CD4-positive, alpha-beta T cell treated with Interleukin-15 for 4 hours (primary cell): Measurements from ENCODE around the gene ST6GALNAC4.

Source experiments
- DNase-seq: peaks from one replicate; pipeline ENCODE4 v3.0.0-alpha.2; 2020; ENCODE audit warnings: low spot score

ST6GALNAC4 gene

GRCh38 chr9:127916720-127917581, at the start of gene ST6GALNAC4:
ST6GALNAC4 (minus strand) TSS chr9:127917041; CDS start chr9:127916419, 622 bp downstream.
- DNase-seq = peak; percentile 93

GRCh38 chr9:127965953-127966352, 49.1 kb upstream of the ST6GALNAC4 start:
- DNase-seq = no peak

DNA sequence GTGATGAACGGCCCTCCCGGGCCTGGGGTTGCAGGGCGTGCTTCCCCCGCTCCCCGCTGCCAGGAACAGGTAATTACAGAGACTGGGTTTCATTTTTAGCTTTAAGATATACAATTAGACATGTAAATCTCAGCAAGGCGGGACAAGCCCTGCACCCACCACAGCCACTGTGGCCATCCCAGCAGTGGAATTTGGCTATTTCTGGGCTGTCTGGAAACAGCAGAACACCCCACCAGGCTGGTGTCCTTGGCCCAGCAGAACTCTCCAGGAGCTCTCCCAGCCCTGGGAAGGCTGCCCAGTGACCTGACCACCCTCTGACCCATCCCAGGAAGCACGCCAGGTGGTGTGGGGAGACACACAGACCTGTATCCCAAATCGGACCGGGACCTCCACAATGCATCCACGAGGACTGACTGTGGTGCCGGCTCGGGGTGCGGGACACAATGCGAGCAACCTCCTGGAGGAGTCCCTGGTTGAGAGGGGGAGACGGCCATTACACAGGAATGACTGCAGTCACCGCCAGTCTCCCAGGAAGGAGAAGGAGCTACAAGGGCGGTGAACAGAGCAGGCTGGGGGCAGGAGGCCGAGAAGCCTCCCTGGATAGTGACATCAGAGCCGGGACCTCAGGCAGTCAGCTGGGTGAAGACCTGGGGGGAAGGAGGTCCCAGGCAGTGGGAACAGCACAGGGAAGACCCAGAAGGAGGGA, 46.7 kb upstream of the ST6GALNAC4 start:
- DNase-seq = no peak

DNA sequence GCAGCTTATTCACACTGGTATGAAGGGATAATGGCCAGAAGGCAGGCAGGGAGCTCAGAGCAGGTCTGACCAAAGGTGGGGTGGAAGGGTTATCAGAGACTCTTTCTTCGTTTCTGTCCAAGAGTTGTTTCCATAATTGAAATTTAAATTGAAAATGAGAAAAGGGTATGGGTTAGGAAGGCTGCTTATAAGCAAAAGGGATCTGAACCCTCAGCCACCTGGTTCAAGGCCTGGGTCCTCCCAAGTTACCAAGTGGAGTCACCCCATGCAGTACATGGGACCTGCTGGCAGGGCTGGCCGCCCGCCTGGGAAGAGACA, 46.2 kb upstream of the ST6GALNAC4 start:
- DNase-seq = no peak

DNA sequence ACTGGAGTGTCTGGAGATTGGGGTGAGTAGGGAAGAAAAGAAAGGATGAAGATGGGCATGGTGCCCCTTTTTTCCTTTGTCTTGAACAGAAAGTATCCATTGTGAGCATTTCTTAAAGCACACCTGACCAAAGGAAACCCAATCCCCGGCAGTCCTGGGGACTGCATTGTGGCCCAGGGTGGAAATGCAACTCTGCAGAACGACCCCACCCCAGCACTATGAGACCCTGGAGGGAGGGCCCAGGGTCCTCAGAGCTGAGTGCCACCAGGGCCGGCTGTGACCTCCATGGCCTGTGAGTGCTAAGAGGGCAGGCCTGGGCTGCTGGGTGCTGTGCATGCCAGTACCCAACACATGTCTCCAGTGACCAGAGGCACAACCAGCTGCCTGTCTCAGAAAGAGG, 45.4 kb upstream of the ST6GALNAC4 start:
- no peak for DNase-seq

- DNase-seq = no peak
Measured at GRCh38 chr9:127961613-127962155, 44.8 kb upstream of the ST6GALNAC4 start.

DNA sequence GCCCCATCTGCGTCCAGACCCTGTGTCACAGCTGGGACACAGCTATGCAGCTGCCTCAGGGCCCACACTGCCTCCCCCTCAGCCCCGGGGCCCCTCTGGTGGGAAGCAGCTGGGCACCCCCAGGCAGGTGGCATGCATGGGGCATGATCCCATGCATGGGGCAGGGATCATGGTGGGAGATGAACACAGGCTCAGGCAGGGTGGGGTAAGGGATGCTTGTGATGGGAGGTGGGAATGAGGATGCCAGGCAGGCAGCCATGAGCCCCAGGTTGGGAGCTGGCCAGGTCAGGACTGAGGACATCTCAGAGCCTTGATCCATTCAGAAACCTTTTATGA, 44.3 kb upstream of the ST6GALNAC4 start:
- no peak for DNase-seq

DNA sequence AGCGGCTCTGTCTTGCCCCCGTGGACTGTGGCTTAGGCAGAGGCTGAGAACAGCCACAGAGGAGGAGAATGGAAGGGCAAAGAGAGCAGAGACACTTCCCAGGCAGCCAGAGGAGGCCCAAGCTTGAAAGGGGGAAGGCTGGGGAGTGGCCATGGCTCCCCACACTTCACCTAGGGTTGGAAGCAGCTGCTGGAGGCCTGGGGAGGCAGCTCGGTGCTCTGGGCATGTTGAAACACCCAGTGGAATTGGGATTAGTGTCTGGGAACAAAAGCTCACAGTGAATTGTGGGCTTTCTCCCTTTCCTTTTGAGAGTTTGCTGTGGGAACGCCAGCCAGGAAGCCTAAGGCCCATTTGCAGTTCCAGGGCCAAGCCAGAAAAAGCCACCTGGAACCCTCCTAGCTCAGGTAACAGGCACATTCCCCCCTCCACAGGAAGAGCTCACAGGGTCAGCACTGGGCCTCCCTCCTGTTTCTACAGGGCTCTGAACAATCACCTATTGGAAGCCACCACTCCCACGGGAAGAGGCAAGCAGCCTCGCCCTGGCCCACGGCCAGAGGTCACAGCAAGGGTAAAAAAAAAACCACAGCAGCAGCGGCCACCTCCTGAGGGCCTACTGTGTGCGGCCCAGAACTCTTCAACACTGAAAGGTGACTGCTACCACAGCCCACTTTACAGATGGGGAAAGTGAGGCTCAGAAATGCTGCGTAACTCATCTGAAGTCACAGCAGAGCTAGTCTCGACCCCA, 43.7 kb upstream of the ST6GALNAC4 start:
- no peak for DNase-seq

GRCh38 chr9:127959841-127960409, 43.1 kb upstream of the ST6GALNAC4 start:
- DNase-seq = no peak

- no peak for DNase-seq
Measured at GRCh38 chr9:127959398-127959797, 42.6 kb upstream of the ST6GALNAC4 start.

- DNase-seq = no peak
Measured at GRCh38 chr9:127958728-127959127, 41.9 kb upstream of the ST6GALNAC4 start.

- peak; percentile 89 for DNase-seq
Measured at GRCh38 chr9:127955294-127956015, 38.6 kb upstream of the ST6GALNAC4 start.

DNA sequence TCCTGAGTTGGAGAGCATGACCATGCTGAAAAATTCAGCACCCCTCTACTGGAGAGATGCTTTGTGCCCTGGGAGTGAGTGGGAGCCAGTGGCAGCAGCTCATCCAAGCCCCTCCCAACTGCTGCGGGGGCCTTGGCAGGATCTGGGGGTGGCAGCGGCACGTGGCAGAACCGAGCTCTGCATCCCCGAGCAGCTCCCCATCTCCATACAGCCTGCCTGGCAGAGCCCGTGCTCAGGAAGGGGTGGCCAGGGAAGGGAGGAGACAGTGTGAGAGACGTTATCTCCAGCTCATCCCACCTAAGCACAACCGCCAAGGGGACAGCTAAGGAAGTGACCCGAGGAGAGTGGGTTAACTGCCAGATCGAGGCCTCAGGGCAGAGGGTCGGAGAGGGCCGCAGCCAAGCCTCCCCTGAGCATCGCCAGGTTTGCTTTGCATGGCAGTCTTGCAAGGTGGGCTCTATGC, 38.0 kb upstream of the ST6GALNAC4 start:
- DNase-seq = no peak

- DNase-seq = no peak
Measured at GRCh38 chr9:127953768-127954505, 37.1 kb upstream of the ST6GALNAC4 start.

- no peak for DNase-seq
Measured at GRCh38 chr9:127953154-127953553, 36.3 kb upstream of the ST6GALNAC4 start.

GRCh38 chr9:127950513-127951289, 33.9 kb upstream of the ST6GALNAC4 start:
- DNase-seq = no peak

- no peak for DNase-seq
Measured at GRCh38 chr9:127949827-127950512, 33.1 kb upstream of the ST6GALNAC4 start.

- no peak for DNase-seq
Measured at GRCh38 chr9:127947841-127948710, 31.2 kb upstream of the ST6GALNAC4 start.
